Pancreas (tissue), 10 donors: ENCODE data around the gene DCLK2. TPM values are rescaled to one million over a fixed set of nuclear protein-coding genes. Genes with fewer than 3 reads are reported as not detected.

Experiments used
- ATAC-seq, 4 donors: fragments of 200-7000 bp; cut with Tn5 transposase; one replicate each; pipeline versions ENCODE4 v1.8.0 to v1.9.1; 2020; ENCODE audit warnings: mild to moderate bottlenecking in 4 of 4, moderate library complexity in 4 of 4
- DNase-seq, 6 donors: peaks; one replicate each; pipeline ENCODE4 v3.0.0-alpha.2; 2020
- FAIRE-seq: peaks from 2 replicates; lab custom pipeline; 2012; peaks lifted over from hg19 to GRCh38; lab: Jason Lieb, UNC
- H3K27ac ChIP-seq, 4 donors: fragments of 200-600 bp; sonication (generic); 1 replicate in 3 of 4; 2 replicates in 1 of 4; pipeline versions ENCODE4 v1.5.0 to v1.8.0; 2020
- H3K27me3 ChIP-seq, 4 donors: fragments of 200-600 bp; one replicate each; pipeline ENCODE4 v1.8.0; 2021
- H3K36me3 ChIP-seq, 3 donors: fragments of 200-600 bp; sonication (generic) in 1 of 3; one replicate each; pipeline versions ENCODE4 v1.5.0 to v1.8.0; 2020 to 2021
- H3K4me1 ChIP-seq, 3 donors: fragments of 200-600 bp; one replicate each; pipeline ENCODE4 v1.8.0; 2021
- H3K4me3 ChIP-seq, 4 donors: fragments of 200-600 bp; sonication (generic) in 2 of 4; one replicate each; pipeline versions ENCODE4 v1.5.0 to v1.8.0; 2020 to 2021
- H3K9me3 ChIP-seq, 4 donors: fragments of 200-600 bp; one replicate each; pipeline ENCODE4 v1.8.0; 2021
- CTCF ChIP-seq, 4 donors: fragments of 200-600 bp; sonication (generic) in 3 of 4; IDR thresholded peaks; one replicate each; pipeline versions ENCODE4 v1.5.0 to v1.8.0; 2021; ENCODE audit warnings: antibody characterized with exemption in 4 of 4
- WGBS, 2 donors: extraction: QIAGEN DNeasy Blood & Tissue Kit; methylation state at CpG; one replicate each; pipeline ENCODE4 v1.1.7; 2013; 5-methylcytosine and 5-hydroxymethylcytosine counted together
- intact Hi-C, 3 donors: fragments of 100-400 bp; cut with DNase I; formaldehyde crosslinking; loops; one replicate each; pipeline versions ENCODE4 v1.11.1 to v1.14.2; 2022
- polyA plus RNA-seq, 2 donors: library from polyadenylated mRNA; stranded (reverse); fragments of 200-250 nt; gene quantifications; one replicate each; pipeline ENCODE4 v1.2.3, GENCODE V29; 2013
- total RNA-seq, 6 donors: library from RNA; stranded (reverse); fragmentation: NEBNext Ultra II Directional in 4 of 6; extraction: Animal tissue kit (Norgen Biotek cat#: 25700) in 4 of 6; gene quantifications; one replicate each; pipeline versions ENCODE4 v1.2.1 to v1.2.4, GENCODE V29; 2021 to 2023
- donor health status: healthy with polysubstance abuse.
- donor health status: DM: no; HTN: no; CAD: no; lungs with moderate emphysema.
- donor health status: DM: no; HTN: no; CAD: no.
- donor health status: control.
- donor health status: control.
- donor health status: Bipolar disorder and iron deficiency.
- donor health status: DM: yes; HTN: yes; CAD: no.
- donor health status: DM: no; HTN: no; CAD: no.
- donor health status: DM: no; HTN: no; CAD: no.
- donor health status: DM: yes; HTN: yes; CAD: no.

The DCLK2 gene
- total and polyA plus RNA-seq, 8 donors: 1.2 to 3.7 (median 1.8) TPM

DNA sequence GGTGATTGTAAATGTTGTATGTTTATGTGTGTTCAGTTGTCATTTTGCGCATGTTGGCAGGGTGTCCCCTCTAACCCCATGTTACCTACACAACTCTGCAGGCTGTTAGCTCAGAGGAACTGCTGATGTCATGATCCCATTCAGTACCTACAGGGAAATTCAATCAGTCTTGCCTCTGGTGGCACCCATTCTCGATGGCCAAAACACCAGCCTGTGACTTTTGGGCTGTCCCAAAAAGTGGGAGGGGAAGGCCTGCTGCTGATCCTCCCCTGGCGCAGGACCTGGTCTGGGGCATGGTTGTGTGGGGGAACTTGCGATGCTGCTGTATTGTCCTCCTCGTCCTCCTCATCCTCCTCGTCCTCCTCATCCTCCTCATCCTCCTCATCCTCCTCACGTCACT, 174.5 kb downstream of the DCLK2 start:
- Histone ChIP-seq H3K27ac (no peak overlapping the region), H3K27me3 (no peaks in the 10 kb centered on the region), H3K9me3 (no peaks in the 10 kb centered on the region), H3K4me3 (no peak overlapping the region), H3K4me1 (no peaks in the 10 kb centered on the region), H3K36me3 (no peaks in the 10 kb centered on the region)
- intact Hi-C loops: no loop called here
- ATAC-seq (no peak), FAIRE-seq (no peak), DNase-seq (no peak)
- WGBS, 2 donors: 94% methylated on average over 7 of the region's 7 CpGs
- TF ChIP-seq CTCF (IDR thresholded peaks at IDR 0.05): no peak

DNA sequence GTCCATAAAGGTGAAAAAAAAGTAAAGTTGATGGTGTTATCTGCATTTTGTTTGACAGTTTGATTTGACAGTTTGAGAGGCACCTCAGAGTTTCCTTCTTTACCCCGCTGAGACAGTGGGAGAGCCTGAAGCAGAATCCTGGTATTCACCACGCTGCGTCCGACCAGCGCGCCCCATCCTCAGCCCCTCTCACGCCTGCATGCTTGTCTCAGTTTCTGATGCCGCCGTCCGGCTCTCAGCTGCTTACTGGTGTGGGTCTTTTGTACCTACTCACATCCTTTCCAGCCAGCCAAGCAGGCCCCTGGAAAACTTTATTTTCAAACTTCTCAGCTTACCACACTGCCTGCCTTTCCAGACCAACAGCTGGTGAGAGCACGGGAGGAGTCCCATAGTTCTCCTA, 175.2 kb downstream of the DCLK2 start:
- no peak overlapping the region for H3K27ac ChIP-seq
- TF ChIP-seq CTCF (IDR thresholded peaks at IDR 0.05): no peak
- H3K27me3 ChIP-seq: no peaks in the 10 kb centered on the region
- intact Hi-C loops: no loop called here
- H3K9me3 ChIP-seq: no peaks in the 10 kb centered on the region
- FAIRE-seq (no peak), DNase-seq (no peak), ATAC-seq (no peak)
- 98% methylated on average over 11 of the region's 11 CpGs for WGBS, 2 donors
- no peak overlapping the region for H3K4me3 ChIP-seq
- H3K4me1 ChIP-seq: no peaks in the 10 kb centered on the region
- H3K36me3 ChIP-seq: no peaks in the 10 kb centered on the region

DNA sequence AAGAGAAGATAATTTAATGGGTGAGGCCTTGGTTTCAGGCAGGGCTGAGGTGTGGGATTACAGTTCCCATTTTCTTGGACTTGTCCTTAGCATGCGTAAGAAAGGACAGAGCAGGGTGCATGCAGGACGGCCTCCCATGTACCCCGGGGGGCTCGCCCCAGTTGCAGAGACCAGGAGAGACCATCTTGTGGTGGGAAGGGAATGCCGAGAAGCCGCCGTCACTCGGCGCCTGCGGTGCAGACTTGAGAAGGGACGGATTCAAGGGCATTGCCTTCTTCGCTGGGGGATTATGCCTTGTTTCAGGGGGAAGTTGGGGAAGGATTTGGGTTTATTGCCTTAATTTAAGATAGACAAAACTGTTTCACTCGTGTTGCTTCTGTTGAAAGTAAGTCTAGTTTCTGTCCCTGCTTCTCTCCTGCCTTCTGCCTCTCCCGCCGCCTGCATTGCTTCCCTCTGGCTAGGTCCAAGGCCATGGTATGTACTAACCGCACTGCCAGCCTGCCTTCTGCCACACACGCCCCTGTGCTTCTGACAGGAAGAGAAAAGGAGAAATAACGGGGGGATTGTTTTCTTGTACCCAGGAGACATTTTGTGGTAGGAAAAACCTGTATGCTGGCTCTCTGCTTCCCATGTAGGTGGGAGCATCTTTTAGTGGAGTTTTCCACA, 175.9 kb downstream of the DCLK2 start:
- Histone ChIP-seq H3K4me1 (no peaks in the 10 kb centered on the region), H3K4me3 (no peak overlapping the region), H3K27me3 (no peaks in the 10 kb centered on the region), H3K36me3 (no peaks in the 10 kb centered on the region), H3K27ac (no peak overlapping the region), H3K9me3 (no peaks in the 10 kb centered on the region)
- DNase-seq (no peak), ATAC-seq (no peak), FAIRE-seq (no peak)
- intact Hi-C loops: no loop called here
- 95 to 97% methylated on average over 18 of the region's 18 CpGs for whole genome bisulfite sequencing, 2 donors
- TF ChIP-seq CTCF (IDR thresholded peaks at IDR 0.05): no peak

DNA sequence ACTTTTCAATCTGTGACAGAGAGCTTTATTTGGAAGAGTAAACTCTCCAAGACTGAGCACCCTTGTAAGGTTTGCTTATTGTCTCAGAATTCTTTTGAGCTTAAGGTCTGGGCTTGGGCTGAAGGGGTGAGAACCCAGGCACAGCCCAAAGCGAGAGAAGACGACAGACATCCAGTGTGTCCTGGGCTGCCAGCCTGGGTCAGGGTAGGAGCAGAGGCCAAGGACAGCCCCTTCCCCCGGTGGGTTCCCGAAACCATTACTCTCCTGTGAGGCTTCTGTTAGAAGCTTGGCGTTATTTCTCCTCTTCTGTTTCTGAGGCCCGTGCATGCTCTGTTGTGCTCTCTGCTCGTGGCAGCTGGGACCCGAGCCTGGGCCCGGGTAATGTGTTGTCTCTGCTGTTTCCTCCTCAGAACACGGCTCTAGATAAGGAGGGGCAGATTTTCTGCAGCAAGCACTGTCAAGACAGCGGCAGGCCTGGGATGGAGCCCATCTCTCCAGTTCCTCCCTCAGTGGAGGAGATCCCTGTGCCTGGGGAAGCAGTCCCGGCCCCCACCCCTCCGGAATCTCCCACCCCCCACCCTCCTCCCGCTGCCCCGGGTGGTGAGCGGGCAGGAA, 177.5 kb downstream of the DCLK2 start:
- WGBS, 2 donors: 87 to 88% methylated on average over 16 of the region's 16 CpGs
- no peak for ATAC-seq
- TF ChIP-seq CTCF (IDR thresholded peaks at IDR 0.05): no peak
- no peaks in the 10 kb centered on the region for H3K27me3 ChIP-seq
- no peak for FAIRE-seq
- no peaks in the 10 kb centered on the region for H3K36me3 ChIP-seq
- no peaks in the 10 kb centered on the region for H3K9me3 ChIP-seq
- no peak overlapping the region for H3K27ac ChIP-seq
- intact Hi-C loops: no loop called here
- no peak for DNase-seq
- H3K4me1 ChIP-seq: no peaks in the 10 kb centered on the region
- no peak overlapping the region for H3K4me3 ChIP-seq

- TF ChIP-seq CTCF (IDR thresholded peaks at IDR 0.05): no peak
- H3K9me3 ChIP-seq: no peaks in the 10 kb centered on the region
- 93 to 95% methylated on average over 23 of the region's 23 CpGs for WGBS, 2 donors
Measured at GRCh38 chr4:150256225-150256620, 178.0 kb downstream of the DCLK2 start.

More at GRCh38 chr4:150256225-150256620, 178.0 kb downstream of the DCLK2 start:
- DNase-seq (no peak), ATAC-seq (no peak), FAIRE-seq (no peak)
- Histone ChIP-seq H3K4me1 (no peaks in the 10 kb centered on the region), H3K27me3 (no peaks in the 10 kb centered on the region), H3K27ac (no peak overlapping the region), H3K4me3 (no peak overlapping the region), H3K36me3 (no peaks in the 10 kb centered on the region)
- intact Hi-C loops: no loop called here
